ENCODE data around the gene ASPDH.

Gene ASPDH

GRCh38 chr19:50519006-50519575 lies 5.4 kb upstream of the ASPDH start:
- no peak for TF ChIP-seq CTCF (conservative IDR thresholded peaks at IDR 0.05; ENCODE audit: low read depth, low read length)
- no peak for DNase-seq (ENCODE audit: low read depth)
- H3K4me3 ChIP-seq (ENCODE audit: low read depth, low read length), result no peak overlapping the region

- peak; percentile 13 for TF ChIP-seq CTCF (conservative IDR thresholded peaks at IDR 0.05; ENCODE audit: low read depth, low read length)
- H3K4me3 ChIP-seq (ENCODE audit: low read depth, low read length), result no peak overlapping the region
- DNase-seq (ENCODE audit: low read depth), result no peak
Measured at GRCh38 chr19:50518091-50519005, 4.6 kb upstream of the ASPDH start.

GRCh38 chr19:50517704-50518075 lies 4.0 kb upstream of the ASPDH start:
- TF ChIP-seq CTCF (conservative IDR thresholded peaks at IDR 0.05; ENCODE audit: low read depth, low read length), result no peak
- DNase-seq (ENCODE audit: low read depth), result no peak
- H3K4me3 ChIP-seq (ENCODE audit: low read depth, low read length), result no peak overlapping the region

GRCh38 chr19:50516964-50517703 lies 3.4 kb upstream of the ASPDH start:
- H3K4me3 ChIP-seq (ENCODE audit: low read depth, low read length), result no peak overlapping the region
- no peak for DNase-seq (ENCODE audit: low read depth)
- TF ChIP-seq CTCF (conservative IDR thresholded peaks at IDR 0.05; ENCODE audit: low read depth, low read length), result no peak

GRCh38 chr19:50516456-50516855 lies 2.7 kb upstream of the ASPDH start:
- no peak overlapping the region for H3K4me3 ChIP-seq (ENCODE audit: low read depth, low read length)
- DNase-seq (ENCODE audit: low read depth), result no peak
- TF ChIP-seq CTCF (conservative IDR thresholded peaks at IDR 0.05; ENCODE audit: low read depth, low read length), result no peak

- no peak for DNase-seq (ENCODE audit: low read depth)
- TF ChIP-seq CTCF (conservative IDR thresholded peaks at IDR 0.05; ENCODE audit: low read depth, low read length), result no peak
- H3K4me3 ChIP-seq (ENCODE audit: low read depth, low read length), result no peak overlapping the region
Measured at GRCh38 chr19:50515168-50515561, 1.5 kb upstream of the ASPDH start.

Data from choroid plexus epithelial cell (primary cell).